ENCODE measurements around the gene GBX1.

GRCh38 chr7:151210087-151210854 lies 42.8 kb upstream of the GBX1 start, which contains the start of gene H2BK1:
- TF ChIP-seq, protein P1, sequence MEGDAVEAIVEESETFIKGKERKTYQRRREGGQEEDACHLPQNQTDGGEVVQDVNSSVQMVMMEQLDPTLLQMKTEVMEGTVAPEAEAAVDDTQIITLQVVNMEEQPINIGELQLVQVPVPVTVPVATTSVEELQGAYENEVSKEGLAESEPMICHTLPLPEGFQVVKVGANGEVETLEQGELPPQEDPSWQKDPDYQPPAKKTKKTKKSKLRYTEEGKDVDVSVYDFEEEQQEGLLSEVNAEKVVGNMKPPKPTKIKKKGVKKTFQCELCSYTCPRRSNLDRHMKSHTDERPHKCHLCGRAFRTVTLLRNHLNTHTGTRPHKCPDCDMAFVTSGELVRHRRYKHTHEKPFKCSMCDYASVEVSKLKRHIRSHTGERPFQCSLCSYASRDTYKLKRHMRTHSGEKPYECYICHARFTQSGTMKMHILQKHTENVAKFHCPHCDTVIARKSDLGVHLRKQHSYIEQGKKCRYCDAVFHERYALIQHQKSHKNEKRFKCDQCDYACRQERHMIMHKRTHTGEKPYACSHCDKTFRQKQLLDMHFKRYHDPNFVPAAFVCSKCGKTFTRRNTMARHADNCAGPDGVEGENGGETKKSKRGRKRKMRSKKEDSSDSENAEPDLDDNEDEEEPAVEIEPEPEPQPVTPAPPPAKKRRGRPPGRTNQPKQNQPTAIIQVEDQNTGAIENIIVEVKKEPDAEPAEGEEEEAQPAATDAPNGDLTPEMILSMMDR (IDR thresholded peaks at IDR 0.05), result no peak
- no peak for TF ChIP-seq POLR2A (IDR thresholded peaks at IDR 0.05)
